NT2/D1 (cell line): Measurements from ENCODE around the gene HSPA1A.

Source experiments
- DNase-seq: peaks from one replicate; pipeline ENCODE4 v3.0.0-alpha.2; 2011; ENCODE audit warnings: low read depth, low spot score
- H3K27me3 ChIP-seq: 2 replicates; pipeline ENCODE4 v1.6.0; 2011; ENCODE audit warnings: mild to moderate bottlenecking; ENCODE audit not compliant: insufficient read length, insufficient read depth
- H3K36me3 ChIP-seq: 2 replicates; pipeline ENCODE4 v1.6.1; 2011; ENCODE audit warnings: mild to moderate bottlenecking, low read length, mixed read lengths; ENCODE audit not compliant: insufficient read depth, insufficient read length
- H3K4me1 ChIP-seq: 2 replicates; pipeline ENCODE4 v1.5.1; 2011; ENCODE audit not compliant: insufficient read depth, insufficient read length
- H3K4me3 ChIP-seq: 2 replicates; pipeline ENCODE4 v1.5.1; 2011; ENCODE audit warnings: low read depth; ENCODE audit not compliant: insufficient read length
- H3K9ac ChIP-seq: 2 replicates; pipeline ENCODE4 v1.6.0; 2011; ENCODE audit warnings: low read depth; ENCODE audit not compliant: insufficient read length
- H3K9me3 ChIP-seq: 2 replicates; pipeline ENCODE4 v1.5.1; 2011; ENCODE audit warnings: mild to moderate bottlenecking, low read length; ENCODE audit not compliant: insufficient read depth
- SUZ12 ChIP-seq: IDR thresholded peaks from 2 replicates; pipeline ENCODE4 v1.6.1; 2011; ENCODE audit not compliant: insufficient read length, insufficient read depth; ENCODE audit errors: extremely low read depth
- YY1 ChIP-seq: IDR thresholded peaks from 2 replicates; pipeline ENCODE4 v1.6.1; 2011; ENCODE audit not compliant: insufficient read length, insufficient read depth
- ZNF274 ChIP-seq: IDR thresholded peaks from 2 replicates; pipeline ENCODE4 v1.6.1; 2011; ENCODE audit warnings: mild to moderate bottlenecking, low read depth, low read length

Gene HSPA1A

GRCh38 chr6:31864818-31865204 is 49.5 kb downstream of the HSPA1A start:
- Histone ChIP-seq H3K27me3 (no peaks in the 10 kb centered on the region), H3K4me1 (peaks cover 4% of the 10 kb centered on the region), H3K4me3 (no peak overlapping the region), H3K36me3 (peaks cover 14% of the 10 kb centered on the region), H3K9me3 (no peaks in the 10 kb centered on the region), H3K9ac (peak overlapping the region; percentile 16)
- TF ChIP-seq ZNF274: no peak
- TF ChIP-seq YY1: no peak
- TF ChIP-seq SUZ12: no peak
- DNase-seq: no peak

- no peaks in the 10 kb centered on the region for H3K27me3 ChIP-seq
- no peak for DNase-seq
- H3K36me3 ChIP-seq: peaks cover 7% of the 10 kb centered on the region
- TF ChIP-seq SUZ12 (no peak), YY1 (no peak), ZNF274 (no peak)
- H3K4me3 ChIP-seq: no peak overlapping the region
- no peaks in the 10 kb centered on the region for H3K9me3 ChIP-seq
- no peak overlapping the region for H3K9ac ChIP-seq
- H3K4me1 ChIP-seq: peaks cover 3% of the 10 kb centered on the region
Measured at GRCh38 chr6:31865205-31866118, 50.1 kb downstream of the HSPA1A start.
